Loucy (cell line): ENCODE measurements around the gene BCLAF3.

Source experiments
- H2AFZ ChIP-seq: fragments of 200-600 bp; sonication (generic); 2 replicates; pipeline ENCODE4 v1.6.0; 2016; ENCODE audit warnings: antibody characterized with exemption, mild to moderate bottlenecking, low read length, moderate library complexity
- H3F3A ChIP-seq: fragments of 200-600 bp; 2 replicates; pipeline ENCODE4 v1.6.0; 2016; ENCODE audit warnings: antibody characterized with exemption, low read depth, mild to moderate bottlenecking
- H3K27me3 ChIP-seq: fragments of 200-600 bp; sonication (generic); 2 replicates; pipeline ENCODE4 v1.6.1; 2014; ENCODE audit warnings: low read length, mild to moderate bottlenecking; ENCODE audit not compliant: insufficient read depth, poor library complexity, severe bottlenecking
- H3K36me3 ChIP-seq: fragments of 200-600 bp; sonication (generic); 2 replicates; pipeline ENCODE4 v1.6.1; 2016; ENCODE audit warnings: low read length; ENCODE audit not compliant: insufficient read depth
- H3K4me1 ChIP-seq: fragments of 200-600 bp; sonication (generic); 2 replicates; pipeline ENCODE4 v1.5.1; 2014; ENCODE audit warnings: low read length, mild to moderate bottlenecking; ENCODE audit not compliant: insufficient read depth, poor library complexity, severe bottlenecking
- H3K4me2 ChIP-seq: fragments of 200-600 bp; sonication (generic); 2 replicates; pipeline ENCODE4 v1.6.0; 2014; ENCODE audit warnings: antibody characterized with exemption, low read length, low read depth, mild to moderate bottlenecking; ENCODE audit not compliant: poor library complexity, severe bottlenecking
- H3K4me3 ChIP-seq: fragments of 200-600 bp; sonication (generic); 2 replicates; pipeline ENCODE4 v1.5.1; 2014; ENCODE audit warnings: low read length, mild to moderate bottlenecking, mixed read lengths; ENCODE audit not compliant: poor library complexity, severe bottlenecking
- H3K79me2 ChIP-seq: fragments of 200-600 bp; sonication (generic); 2 replicates; pipeline ENCODE4 v1.6.1; 2014; ENCODE audit warnings: low read length; ENCODE audit not compliant: insufficient read depth
- H3K9ac ChIP-seq: fragments of 200-600 bp; sonication (generic); 2 replicates; pipeline ENCODE4 v1.6.0; 2014; ENCODE audit warnings: mild to moderate bottlenecking, low read depth, low read length, moderate library complexity; ENCODE audit not compliant: poor library complexity, severe bottlenecking
- H3K9me2 ChIP-seq: fragments of 200-600 bp; sonication (generic); replicated peaks from 2 replicates; pipeline ENCODE4 v1.6.1; 2016; ENCODE audit warnings: low read depth, low read length, mixed read lengths
- H3K9me3 ChIP-seq: fragments of 200-600 bp; sonication (generic); 2 replicates; pipeline ENCODE4 v1.6.1; 2014; ENCODE audit warnings: mild to moderate bottlenecking, antibody characterized with exemption, low read length, low read depth; ENCODE audit not compliant: insufficient read depth
- H4K20me1 ChIP-seq: fragments of 200-600 bp; sonication (generic); 2 replicates; pipeline ENCODE4 v1.6.0; 2014; ENCODE audit warnings: antibody characterized with exemption, low read length, mild to moderate bottlenecking; ENCODE audit not compliant: insufficient read depth, poor library complexity, severe bottlenecking
- EZH2phosphoT487 ChIP-seq: fragments of 200-600 bp; IDR thresholded peaks from 2 replicates; pipeline ENCODE4 v1.6.1; 2018; ENCODE audit warnings: antibody characterized with exemption, mild to moderate bottlenecking, moderate library complexity, borderline replicate concordance
- TF ChIP-seq, protein P1 (sequence below): fragments of 200-600 bp; sonication (generic); conservative IDR thresholded peaks from 2 replicates; pipeline ENCODE4 v1.5.1; 2014; ENCODE audit warnings: mild to moderate bottlenecking, antibody characterized with exemption, low read length

Gene BCLAF3

GRCh38 chrX:20015945-20016615, 25.2 kb upstream of the BCLAF3 start:
- Histone ChIP-seq H3K9me2 (no peaks in the 10 kb centered on the region), H3K4me1 (peaks cover 11% of the 10 kb centered on the region), H3K9ac (no peak overlapping the region), H3K9me3 (no peaks in the 10 kb centered on the region; the same call in 1 of the 2 replicates), H3F3A (no peaks in the 10 kb centered on the region), H3K4me3 (no peak overlapping the region), H4K20me1 (no peaks in the 10 kb centered on the region), H3K4me2 (no peak overlapping the region), H3K27me3 (no peaks in the 10 kb centered on the region), H3K36me3 (no peaks in the 10 kb centered on the region), H3K79me2 (no peaks in the 10 kb centered on the region), H2AFZ (no peak overlapping the region)
- no peak for TF ChIP-seq EZH2phosphoT487
- TF ChIP-seq, protein P1, sequence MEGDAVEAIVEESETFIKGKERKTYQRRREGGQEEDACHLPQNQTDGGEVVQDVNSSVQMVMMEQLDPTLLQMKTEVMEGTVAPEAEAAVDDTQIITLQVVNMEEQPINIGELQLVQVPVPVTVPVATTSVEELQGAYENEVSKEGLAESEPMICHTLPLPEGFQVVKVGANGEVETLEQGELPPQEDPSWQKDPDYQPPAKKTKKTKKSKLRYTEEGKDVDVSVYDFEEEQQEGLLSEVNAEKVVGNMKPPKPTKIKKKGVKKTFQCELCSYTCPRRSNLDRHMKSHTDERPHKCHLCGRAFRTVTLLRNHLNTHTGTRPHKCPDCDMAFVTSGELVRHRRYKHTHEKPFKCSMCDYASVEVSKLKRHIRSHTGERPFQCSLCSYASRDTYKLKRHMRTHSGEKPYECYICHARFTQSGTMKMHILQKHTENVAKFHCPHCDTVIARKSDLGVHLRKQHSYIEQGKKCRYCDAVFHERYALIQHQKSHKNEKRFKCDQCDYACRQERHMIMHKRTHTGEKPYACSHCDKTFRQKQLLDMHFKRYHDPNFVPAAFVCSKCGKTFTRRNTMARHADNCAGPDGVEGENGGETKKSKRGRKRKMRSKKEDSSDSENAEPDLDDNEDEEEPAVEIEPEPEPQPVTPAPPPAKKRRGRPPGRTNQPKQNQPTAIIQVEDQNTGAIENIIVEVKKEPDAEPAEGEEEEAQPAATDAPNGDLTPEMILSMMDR: no peak

- no peaks in the 10 kb centered on the region for H4K20me1 ChIP-seq
Measured at GRCh38 chrX:20015422-20015821, 24.6 kb upstream of the BCLAF3 start.

GRCh38 chrX:20011608-20012007, 20.7 kb upstream of the BCLAF3 start:
- H3K79me2 ChIP-seq: no peaks in the 10 kb centered on the region
- no peak overlapping the region for H3K4me3 ChIP-seq
- H3K4me2 ChIP-seq: no peak overlapping the region

More at GRCh38 chrX:20015422-20015821, 24.6 kb upstream of the BCLAF3 start:
- Histone ChIP-seq H3K9me3 (no peaks in the 10 kb centered on the region; the same call in 1 of the 2 replicates), H3K4me3 (no peak overlapping the region), H3K9ac (no peak overlapping the region), H3F3A (no peaks in the 10 kb centered on the region), H3K9me2 (no peaks in the 10 kb centered on the region), H3K4me2 (no peak overlapping the region), H2AFZ (no peak overlapping the region), H3K36me3 (no peaks in the 10 kb centered on the region), H3K79me2 (no peaks in the 10 kb centered on the region), H3K4me1 (peaks cover 11% of the 10 kb centered on the region), H3K27me3 (no peaks in the 10 kb centered on the region)
- TF ChIP-seq EZH2phosphoT487: no peak
- TF ChIP-seq, protein P1: no peak

More at GRCh38 chrX:20011608-20012007, 20.7 kb upstream of the BCLAF3 start:
- H3F3A ChIP-seq: no peaks in the 10 kb centered on the region
- H3K4me1 ChIP-seq: peaks cover 33% of the 10 kb centered on the region
- H4K20me1 ChIP-seq: no peaks in the 10 kb centered on the region
- H3K9me2 ChIP-seq: no peaks in the 10 kb centered on the region
- no peak overlapping the region for H3K9ac ChIP-seq
- no peak for TF ChIP-seq EZH2phosphoT487
- TF ChIP-seq, protein P1: no peak
- H2AFZ ChIP-seq: no peak overlapping the region
- no peaks in the 10 kb centered on the region for H3K36me3 ChIP-seq
- no peaks in the 10 kb centered on the region; the same call in 1 of the 2 replicates for H3K9me3 ChIP-seq
- no peaks in the 10 kb centered on the region for H3K27me3 ChIP-seq
